Uterus (tissue), 2 donors: ENCODE data around the gene PES1.
A peak's percentile ranks its signal among the peaks of the same experiment; 100 is the strongest.

ENCODE experiments used
- CTCF ChIP-seq, 4 experiments: fragments of 200-600 bp in 2 of 4; fragments of 450-650 bp in 2 of 4; sonication (generic) in 2 of 4; IDR thresholded peaks; one replicate each; pipeline ENCODE4 v1.5.1; 2016 to 2019; ENCODE audit warnings: antibody characterized with exemption in 4 of 4, mild to moderate bottlenecking in 2 of 4, moderate library complexity in 1 of 4
- POLR2A ChIP-seq, 2 donors: fragments of 450-650 bp; IDR thresholded peaks; one replicate each; pipeline ENCODE4 v1.6.1; 2016; ENCODE audit warnings: antibody characterized with exemption in 2 of 2, mild to moderate bottlenecking in 1 of 2, moderate library complexity in 1 of 2

- peak in 1 of 4 experiments; percentile 19 for TF ChIP-seq CTCF (IDR thresholded peaks at IDR 0.05)
- TF ChIP-seq POLR2A (IDR thresholded peaks at IDR 0.05), result peak in 1 of 2 donors; percentile 28
Measured at GRCh38 chr22:30591588-30592359, at the start of gene PES1.
